Neutrophil (primary cell): ENCODE results near the gene RTN4RL1.

Experiments used
- H3K27ac ChIP-seq: fragments of 200-600 bp; sonication (generic); 2 replicates; pipeline ENCODE4 v1.5.1; 2016; ENCODE audit warnings: mild to moderate bottlenecking, moderate library complexity
- H3K27me3 ChIP-seq: fragments of 200-600 bp; sonication (generic); 2 replicates; pipeline ENCODE4 v1.6.0; 2016; ENCODE audit warnings: mild to moderate bottlenecking
- H3K36me3 ChIP-seq: fragments of 200-600 bp; sonication (generic); 2 replicates; pipeline ENCODE4 v1.5.1; 2017
- H3K4me1 ChIP-seq, 2 experiments: fragments of 200-600 bp in 1 of 2; sonication (generic) in 1 of 2; 1 replicate in 1 of 2; 2 replicates in 1 of 2; pipeline versions ENCODE4 v1.5.1 to v1.6.1; 2013 to 2016; ENCODE audit warnings: low read depth in 1 of 2, low read length in 1 of 2, mild to moderate bottlenecking in 1 of 2, moderate library complexity in 1 of 2; ENCODE audit not compliant: control insufficient read depth in 1 of 2, insufficient read depth in 1 of 2
- H3K4me3 ChIP-seq, 2 experiments: fragments of 200-600 bp in 1 of 2; sonication (generic) in 1 of 2; 1 replicate in 1 of 2; 2 replicates in 1 of 2; pipeline ENCODE4 v1.5.1; 2013 to 2016; ENCODE audit warnings: low read depth in 1 of 2, low read length in 1 of 2, mild to moderate bottlenecking in 1 of 2, moderate library complexity in 1 of 2
- H3K9me3 ChIP-seq: fragments of 200-600 bp; sonication (generic); 2 replicates; pipeline ENCODE4 v1.5.1; 2016
- CTCF ChIP-seq: fragments of 200-600 bp; sonication (generic); IDR thresholded peaks from 2 replicates; pipeline ENCODE4 v1.5.1; 2016; ENCODE audit warnings: antibody characterized with exemption

RTN4RL1 gene

GRCh38 chr17:1946021-1946932 is 78.9 kb downstream of the RTN4RL1 start:
- H3K36me3 ChIP-seq: no peaks in the 10 kb centered on the region
- TF ChIP-seq CTCF: no peak
- H3K9me3 ChIP-seq: no peaks in the 10 kb centered on the region
- no peak overlapping the region for H3K27ac ChIP-seq
- H3K27me3 ChIP-seq: no peaks in the 10 kb centered on the region
- no peaks in the 10 kb centered on the region for H3K4me1 ChIP-seq
- H3K4me3 ChIP-seq: no peak overlapping the region

- TF ChIP-seq CTCF: no peak
- no peaks in the 10 kb centered on the region for H3K4me1 ChIP-seq
- H3K4me3 ChIP-seq: no peak overlapping the region
- no peak overlapping the region for H3K27ac ChIP-seq
- no peaks in the 10 kb centered on the region for H3K36me3 ChIP-seq
- H3K27me3 ChIP-seq: no peaks in the 10 kb centered on the region
- H3K9me3 ChIP-seq: no peaks in the 10 kb centered on the region
These were observed 79.5 kb downstream of the RTN4RL1 start for GRCh38 chr17:1945621-1946020.

GRCh38 chr17:1943436-1943831 is 81.7 kb downstream of the RTN4RL1 start:
- Histone ChIP-seq H3K4me3 (no peak overlapping the region), H3K27me3 (no peaks in the 10 kb centered on the region), H3K9me3 (no peaks in the 10 kb centered on the region), H3K4me1 (no peaks in the 10 kb centered on the region), H3K36me3 (no peaks in the 10 kb centered on the region), H3K27ac (no peak overlapping the region)
- TF ChIP-seq CTCF: no peak

- H3K4me3 ChIP-seq: no peak overlapping the region
- H3K9me3 ChIP-seq: no peaks in the 10 kb centered on the region
- H3K27me3 ChIP-seq: no peaks in the 10 kb centered on the region
- no peak for TF ChIP-seq CTCF
- no peak overlapping the region for H3K27ac ChIP-seq
- no peaks in the 10 kb centered on the region for H3K36me3 ChIP-seq
- no peaks in the 10 kb centered on the region for H3K4me1 ChIP-seq
These were observed 82.3 kb downstream of the RTN4RL1 start for GRCh38 chr17:1942666-1943435.

- no peaks in the 10 kb centered on the region for H3K36me3 ChIP-seq
- no peak overlapping the region for H3K27ac ChIP-seq
- no peaks in the 10 kb centered on the region for H3K4me1 ChIP-seq
- no peak overlapping the region for H3K4me3 ChIP-seq
- no peaks in the 10 kb centered on the region for H3K9me3 ChIP-seq
- peaks cover 3% of the 10 kb centered on the region for H3K27me3 ChIP-seq
- no peak for TF ChIP-seq CTCF
These were observed 83.1 kb downstream of the RTN4RL1 start for GRCh38 chr17:1942066-1942365.
